Fibroblast of lung (primary cell): Measurements from ENCODE around the gene SUSD5.

ENCODE experiments used
- EZH2 ChIP-seq: IDR thresholded peaks from 2 replicates; pipeline ENCODE4 v1.5.1; 2012; ENCODE audit warnings: low read length, control low read depth, mild to moderate bottlenecking; ENCODE audit errors: missing control alignments
- TF ChIP-seq, protein P1 (sequence below), 2 donors: IDR thresholded peaks in 1 of 2; conservative IDR thresholded peaks in 1 of 2; 1 replicate in 1 of 2; 2 replicates in 1 of 2; pipeline ENCODE4 v1.5.1; 2011 to 2012; ENCODE audit warnings: low read length in 2 of 2, control low read depth in 1 of 2, inconsistent platforms in 1 of 2, low read depth in 1 of 2, mild to moderate bottlenecking in 1 of 2

DNA sequence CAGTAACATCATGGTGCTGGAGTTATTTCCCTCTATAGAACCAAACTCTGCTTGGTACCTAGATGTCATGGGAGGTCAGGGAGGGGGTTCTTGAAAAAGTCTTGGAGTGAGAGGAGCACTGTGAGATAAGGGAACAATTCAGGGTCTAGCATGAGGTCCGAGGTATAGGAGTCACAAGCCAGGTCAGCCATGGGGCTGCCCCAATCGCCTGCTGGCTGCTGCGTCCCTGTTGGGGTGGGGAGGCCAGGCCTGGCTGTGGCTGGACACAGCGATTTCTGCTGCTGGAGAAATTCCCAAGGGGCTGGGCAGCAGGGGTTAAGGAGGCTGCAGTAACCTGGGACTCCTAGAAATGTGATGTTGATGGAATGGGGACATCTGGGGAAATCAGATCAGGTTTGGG lies 44.9 kb downstream of the SUSD5 start:
- TF ChIP-seq, protein P1, sequence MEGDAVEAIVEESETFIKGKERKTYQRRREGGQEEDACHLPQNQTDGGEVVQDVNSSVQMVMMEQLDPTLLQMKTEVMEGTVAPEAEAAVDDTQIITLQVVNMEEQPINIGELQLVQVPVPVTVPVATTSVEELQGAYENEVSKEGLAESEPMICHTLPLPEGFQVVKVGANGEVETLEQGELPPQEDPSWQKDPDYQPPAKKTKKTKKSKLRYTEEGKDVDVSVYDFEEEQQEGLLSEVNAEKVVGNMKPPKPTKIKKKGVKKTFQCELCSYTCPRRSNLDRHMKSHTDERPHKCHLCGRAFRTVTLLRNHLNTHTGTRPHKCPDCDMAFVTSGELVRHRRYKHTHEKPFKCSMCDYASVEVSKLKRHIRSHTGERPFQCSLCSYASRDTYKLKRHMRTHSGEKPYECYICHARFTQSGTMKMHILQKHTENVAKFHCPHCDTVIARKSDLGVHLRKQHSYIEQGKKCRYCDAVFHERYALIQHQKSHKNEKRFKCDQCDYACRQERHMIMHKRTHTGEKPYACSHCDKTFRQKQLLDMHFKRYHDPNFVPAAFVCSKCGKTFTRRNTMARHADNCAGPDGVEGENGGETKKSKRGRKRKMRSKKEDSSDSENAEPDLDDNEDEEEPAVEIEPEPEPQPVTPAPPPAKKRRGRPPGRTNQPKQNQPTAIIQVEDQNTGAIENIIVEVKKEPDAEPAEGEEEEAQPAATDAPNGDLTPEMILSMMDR (conservative IDR thresholded peaks at IDR 0.05 in 1 of 2, IDR thresholded peaks at IDR 0.05 in 1 of 2; ENCODE audit: low read depth in 1 of 2, low read length in 2 of 2) = no peak
- TF ChIP-seq EZH2 = no peak
